SU-DHL-6 (cell line): ENCODE results near the gene ZNF219.

Experiments used
- H2AFZ ChIP-seq: fragments of 200-600 bp; sonication (generic); 2 replicates; pipeline ENCODE4 v1.6.1; 2014; ENCODE audit warnings: low read depth, mild to moderate bottlenecking, moderate library complexity, mixed read lengths, antibody characterized with exemption, low read length; ENCODE audit not compliant: severe bottlenecking
- H3F3A ChIP-seq: fragments of 200-600 bp; shearing (Covaris generic); 2 replicates; pipeline ENCODE4 v1.6.0; 2016; ENCODE audit warnings: antibody characterized with exemption, mild to moderate bottlenecking; ENCODE audit not compliant: insufficient read depth
- H3K27ac ChIP-seq: fragments of 200-600 bp; sonication (generic); 2 replicates; pipeline ENCODE4 v1.5.1; 2016; ENCODE audit warnings: low read depth, mild to moderate bottlenecking, low read length, moderate library complexity, mixed read lengths
- H3K27me3 ChIP-seq: fragments of 200-600 bp; sonication (generic), shearing (Covaris generic); 2 replicates; pipeline ENCODE4 v1.6.0; 2014; ENCODE audit warnings: mild to moderate bottlenecking, low read length
- H3K36me3 ChIP-seq: fragments of 200-600 bp; sonication (generic); 2 replicates; pipeline ENCODE4 v1.6.1; 2014; ENCODE audit warnings: mild to moderate bottlenecking, low read length, mixed read lengths
- H3K4me2 ChIP-seq: fragments of 300-600, 200-600 bp; shearing (Covaris generic), sonication (generic); 2 replicates; pipeline ENCODE4 v1.6.0; 2014; ENCODE audit warnings: low read length, low read depth, mild to moderate bottlenecking; ENCODE audit not compliant: poor library complexity, severe bottlenecking
- H3K4me3 ChIP-seq: fragments of 200-600 bp; sonication (generic); 2 replicates; pipeline ENCODE4 v1.5.1; 2014; ENCODE audit warnings: antibody characterized with exemption, low read length, mild to moderate bottlenecking, mixed read lengths; ENCODE audit not compliant: insufficient read depth, poor library complexity, severe bottlenecking
- H3K79me2 ChIP-seq: fragments of 200-600 bp; sonication (generic); 2 replicates; pipeline ENCODE4 v1.6.1; 2014; ENCODE audit warnings: mild to moderate bottlenecking, low read length, moderate library complexity; ENCODE audit not compliant: insufficient read depth
- H3K9ac ChIP-seq: fragments of 200-600 bp; sonication (generic); 2 replicates; pipeline ENCODE4 v1.7.0; 2014; ENCODE audit warnings: mild to moderate bottlenecking, low read length
- H3K9me2 ChIP-seq: fragments of 200-600 bp; sonication (generic); replicated peaks from 2 replicates; pipeline ENCODE4 v1.6.1; 2014; ENCODE audit warnings: low read length; ENCODE audit not compliant: insufficient read depth
- H3K9me3 ChIP-seq: fragments of 200-600 bp; sonication (generic); 2 replicates; pipeline ENCODE4 v1.6.1; 2014; ENCODE audit warnings: low read length, mixed read lengths; ENCODE audit not compliant: insufficient read depth
- H4K20me1 ChIP-seq: fragments of 200-600 bp; sonication (generic); 2 replicates; pipeline ENCODE4 v1.6.1; 2014; ENCODE audit warnings: low read depth, mild to moderate bottlenecking, antibody characterized with exemption, low read length, moderate library complexity, mixed read lengths
- CTCF ChIP-seq: fragments of 200-600 bp; sonication (generic); IDR thresholded peaks from one replicate; pipeline ENCODE4 v1.5.1; 2017; ENCODE audit warnings: antibody characterized with exemption, mild to moderate bottlenecking, low read length, moderate library complexity; ENCODE audit not compliant: insufficient read depth, poor library complexity, severe bottlenecking
- EZH2phosphoT487 ChIP-seq: fragments of 200-600 bp; sonication (generic), shearing (Covaris generic); conservative IDR thresholded peaks from 2 replicates; pipeline ENCODE4 v1.6.1; 2018; ENCODE audit warnings: mild to moderate bottlenecking, antibody characterized with exemption, low read length, moderate library complexity, mixed read lengths

Gene ZNF219

GRCh38 chr14:21097636-21098075 lies 799 bp downstream of the ZNF219 start:
- H3K4me3 ChIP-seq, result no peak overlapping the region
- H3K4me2 ChIP-seq, result no peak overlapping the region
- H4K20me1 ChIP-seq, result no peaks in the 10 kb centered on the region
- no peaks in the 10 kb centered on the region for H3K9me3 ChIP-seq
- H3K9ac ChIP-seq, result no peak overlapping the region
- H3K36me3 ChIP-seq, result no peaks in the 10 kb centered on the region
- no peak overlapping the region for H3K27ac ChIP-seq
- no peaks in the 10 kb centered on the region for H3K27me3 ChIP-seq
- no peaks in the 10 kb centered on the region for H3K9me2 ChIP-seq
- TF ChIP-seq EZH2phosphoT487, result no peak
- H2AFZ ChIP-seq, result no peak overlapping the region
- no peaks in the 10 kb centered on the region for H3K79me2 ChIP-seq
- H3F3A ChIP-seq, result peaks cover 4% of the 10 kb centered on the region; the same call in 1 of the 2 replicates

GRCh38 chr14:21096978-21097635 lies 1.3 kb downstream of the ZNF219 start:
- no peak for TF ChIP-seq EZH2phosphoT487
- no peak for TF ChIP-seq CTCF
- no peaks in the 10 kb centered on the region for H3K9me2 ChIP-seq
- H4K20me1 ChIP-seq, result no peaks in the 10 kb centered on the region
- H3K27me3 ChIP-seq, result no peaks in the 10 kb centered on the region
- H3K9me3 ChIP-seq, result no peaks in the 10 kb centered on the region
- H3K27ac ChIP-seq, result no peak overlapping the region
- no peak overlapping the region for H3K9ac ChIP-seq
- H3K36me3 ChIP-seq, result no peaks in the 10 kb centered on the region
- H3K4me3 ChIP-seq, result no peak overlapping the region
- H3K4me2 ChIP-seq, result no peak overlapping the region
- H2AFZ ChIP-seq, result no peak overlapping the region
- H3K79me2 ChIP-seq, result no peaks in the 10 kb centered on the region
- peaks cover 4% of the 10 kb centered on the region; the same call in 1 of the 2 replicates for H3F3A ChIP-seq

- Histone ChIP-seq H3K27me3 (no peaks in the 10 kb centered on the region), H2AFZ (no peak overlapping the region), H3K36me3 (no peaks in the 10 kb centered on the region), H3K79me2 (no peaks in the 10 kb centered on the region), H3K27ac (no peak overlapping the region), H3K9ac (no peak overlapping the region), H3K4me2 (no peak overlapping the region), H3F3A (peaks cover 4% of the 10 kb centered on the region; the same call in 1 of the 2 replicates), H3K9me2 (no peaks in the 10 kb centered on the region), H4K20me1 (no peaks in the 10 kb centered on the region), H3K9me3 (no peaks in the 10 kb centered on the region), H3K4me3 (no peak overlapping the region)
- no peak for TF ChIP-seq CTCF
- no peak for TF ChIP-seq EZH2phosphoT487
Observed at GRCh38 chr14:21096438-21096837, 2.0 kb downstream of the ZNF219 start.

GRCh38 chr14:21095430-21096205 lies 2.8 kb downstream of the ZNF219 start:
- H3F3A ChIP-seq, result peaks cover 4% of the 10 kb centered on the region; the same call in 1 of the 2 replicates
- no peak overlapping the region for H3K9ac ChIP-seq
- H3K4me2 ChIP-seq, result no peak overlapping the region
- no peak overlapping the region for H3K4me3 ChIP-seq
- H3K79me2 ChIP-seq, result no peaks in the 10 kb centered on the region
- no peaks in the 10 kb centered on the region for H3K27me3 ChIP-seq
- H3K36me3 ChIP-seq, result no peaks in the 10 kb centered on the region
- H2AFZ ChIP-seq, result no peak overlapping the region
- no peak overlapping the region for H3K27ac ChIP-seq
- H3K9me2 ChIP-seq, result no peaks in the 10 kb centered on the region
- no peaks in the 10 kb centered on the region for H4K20me1 ChIP-seq
- TF ChIP-seq CTCF (no peak), EZH2phosphoT487 (no peak)
- H3K9me3 ChIP-seq, result no peaks in the 10 kb centered on the region
